ENCODE measurements around the gene STX16. TPM values are rescaled to one million over a fixed set of nuclear protein-coding genes. Genes with fewer than 3 reads are reported as not detected.

The STX16 gene
- total RNA-seq, 1 donor from 2014 or later, result 57.0 TPM

- no peak overlapping the region for H3K4me3 ChIP-seq
- ATAC-seq, result no peak
- H3K4me1 ChIP-seq, result no peaks in the 10 kb centered on the region
- H3K36me3 ChIP-seq, result no peaks in the 10 kb centered on the region
- DNase-seq, result no peak
- H3K27me3 ChIP-seq, result peaks cover 16% of the 10 kb centered on the region
- no peak overlapping the region for H3K27ac ChIP-seq
- intact Hi-C loops (cut with DNase I), result no loop called here
- H3K9me3 ChIP-seq, result no peaks in the 10 kb centered on the region
- TF ChIP-seq CTCF (IDR thresholded peaks at IDR 0.05), result no peak
These were observed 34.7 kb upstream of the STX16 start for GRCh38 chr20:58616411-58616810.

GRCh38 chr20:58617158-58617557, 33.9 kb upstream of the STX16 start:
- no peak for ATAC-seq
- H3K4me1 ChIP-seq, result no peaks in the 10 kb centered on the region
- no peak overlapping the region for H3K27ac ChIP-seq
- H3K27me3 ChIP-seq, result peaks cover 16% of the 10 kb centered on the region
- intact Hi-C loops (cut with DNase I), result no loop called here
- no peak overlapping the region for H3K4me3 ChIP-seq
- H3K36me3 ChIP-seq, result no peaks in the 10 kb centered on the region
- no peaks in the 10 kb centered on the region for H3K9me3 ChIP-seq
- DNase-seq, result no peak
- no peak for TF ChIP-seq CTCF (IDR thresholded peaks at IDR 0.05)

- intact Hi-C loops (cut with DNase I), result no loop called here
- no peak overlapping the region for H3K4me3 ChIP-seq
- TF ChIP-seq CTCF (IDR thresholded peaks at IDR 0.05), result no peak
These were observed 32.6 kb upstream of the STX16 start for GRCh38 chr20:58618351-58619076.

GRCh38 chr20:58619077-58619863, 31.8 kb upstream of the STX16 start:
- H3K4me3 ChIP-seq, result no peak overlapping the region
- H3K9me3 ChIP-seq, result no peaks in the 10 kb centered on the region
- no peaks in the 10 kb centered on the region for H3K36me3 ChIP-seq
- peaks cover 16% of the 10 kb centered on the region for H3K27me3 ChIP-seq
- no peak for TF ChIP-seq CTCF (IDR thresholded peaks at IDR 0.05)
- intact Hi-C loops (cut with DNase I), result no loop called here
- H3K27ac ChIP-seq, result no peak overlapping the region
- no peaks in the 10 kb centered on the region for H3K4me1 ChIP-seq
- ATAC-seq (no peak), DNase-seq (no peak)

More at GRCh38 chr20:58618351-58619076, 32.6 kb upstream of the STX16 start:
- Histone ChIP-seq H3K36me3 (no peaks in the 10 kb centered on the region), H3K4me1 (no peaks in the 10 kb centered on the region), H3K27me3 (peaks cover 16% of the 10 kb centered on the region), H3K27ac (no peak overlapping the region), H3K9me3 (no peaks in the 10 kb centered on the region)
- ATAC-seq, result no peak
- no peak for DNase-seq

- DNase-seq (no peak), ATAC-seq (no peak)
- Histone ChIP-seq H3K9me3 (no peaks in the 10 kb centered on the region), H3K4me1 (no peaks in the 10 kb centered on the region), H3K27me3 (peaks cover 16% of the 10 kb centered on the region), H3K27ac (no peak overlapping the region), H3K4me3 (no peak overlapping the region), H3K36me3 (no peaks in the 10 kb centered on the region)
- no peak for TF ChIP-seq CTCF (IDR thresholded peaks at IDR 0.05)
- intact Hi-C loops (cut with DNase I), result no loop called here
These were observed 31.1 kb upstream of the STX16 start for GRCh38 chr20:58619864-58620431.

All from upper lobe of right lung (tissue), 1 donor.